Urothelium cell line (cell line): ENCODE data around the gene IGSF5.
A peak's percentile ranks its signal among the peaks of the same experiment; 100 is the strongest.
"Not testable (repeated sequence)": the region's sequence is repeated elsewhere in the genome, so short reads cannot be mapped to it uniquely, and the experiment has no call there.

ENCODE experiments used
- DNase-seq: peaks from one replicate; pipeline ENCODE4 v3.0.0; 2011; ENCODE audit warnings: low spot score, mixed read lengths
- FAIRE-seq: peaks from 2 replicates; lab custom pipeline; 2011; peaks lifted over from hg19 to GRCh38; lab: Jason Lieb, UNC

The IGSF5 gene

GRCh38 chr21:39737376-39738000, 7.5 kb upstream of the IGSF5 start:
- FAIRE-seq, result no peak
- DNase-seq, result no peak

GRCh38 chr21:39738566-39738965, 6.4 kb upstream of the IGSF5 start:
- FAIRE-seq, result no peak
- DNase-seq, result no peak

GRCh38 chr21:39739531-39739930, 5.5 kb upstream of the IGSF5 start:
- FAIRE-seq, result not testable (repeated sequence)

GRCh38 chr21:39742561-39742960, 2.4 kb upstream of the IGSF5 start:
- FAIRE-seq, DNase-seq: not testable (repeated sequence)

More at GRCh38 chr21:39739531-39739930, 5.5 kb upstream of the IGSF5 start:
- DNase-seq, result not testable (repeated sequence)

GRCh38 chr21:39745332-39745731, 349 bp downstream of the IGSF5 start:
- DNase-seq, FAIRE-seq: not testable (repeated sequence)

- no peak for FAIRE-seq
- DNase-seq, result no peak
Observed at GRCh38 chr21:39750670-39751069, 5.7 kb downstream of the IGSF5 start.

GRCh38 chr21:39754811-39755210, 9.8 kb downstream of the IGSF5 start:
- no peak for FAIRE-seq
- DNase-seq, result no peak

- DNase-seq (no peak), FAIRE-seq (no peak)
Observed at GRCh38 chr21:39756285-39756684, 11.3 kb downstream of the IGSF5 start.

GRCh38 chr21:39763272-39763970, 18.4 kb downstream of the IGSF5 start:
- FAIRE-seq, result no peak
- no peak for DNase-seq

GRCh38 chr21:39774227-39774626, 29.2 kb downstream of the IGSF5 start:
- no peak for DNase-seq
- FAIRE-seq, result no peak

- FAIRE-seq (no peak), DNase-seq (no peak)
Observed at GRCh38 chr21:39775816-39776215, 30.8 kb downstream of the IGSF5 start.

- DNase-seq (no peak), FAIRE-seq (no peak)
Observed at GRCh38 chr21:39776589-39776988, 31.6 kb downstream of the IGSF5 start.

GRCh38 chr21:39781331-39781730, 36.3 kb downstream of the IGSF5 start:
- no peak for DNase-seq
- no peak for FAIRE-seq

- DNase-seq, result peak; percentile 66
- FAIRE-seq, result no peak
Observed at GRCh38 chr21:39788383-39788782, 43.4 kb downstream of the IGSF5 start.

- FAIRE-seq (no peak), DNase-seq (no peak)
Observed at GRCh38 chr21:39796466-39796865, 51.5 kb downstream of the IGSF5 start.

GRCh38 chr21:39799178-39799577, 54.2 kb downstream of the IGSF5 start:
- FAIRE-seq (no peak), DNase-seq (no peak)

- FAIRE-seq, result no peak
- no peak for DNase-seq
Observed at GRCh38 chr21:39800311-39800710, 55.3 kb downstream of the IGSF5 start.

- DNase-seq (no peak), FAIRE-seq (no peak)
Observed at GRCh38 chr21:39802217-39802616, 57.2 kb downstream of the IGSF5 start.

- FAIRE-seq, result no peak
- DNase-seq, result no peak
Observed at GRCh38 chr21:39803393-39803792, 58.4 kb downstream of the IGSF5 start.

GRCh38 chr21:39804240-39804639, 59.3 kb downstream of the IGSF5 start:
- DNase-seq (no peak), FAIRE-seq (no peak)

- no peak for FAIRE-seq
- DNase-seq, result no peak
Observed at GRCh38 chr21:39805983-39806382, 61.0 kb downstream of the IGSF5 start.

- DNase-seq (no peak), FAIRE-seq (no peak)
Observed at GRCh38 chr21:39807738-39808137, 62.8 kb downstream of the IGSF5 start.
